NCI-H2029 (cell line): ENCODE data around the gene OR5F1.

Source experiments
- DNase-seq: peaks from one replicate; lab custom pipeline; 2025; lab: John Stamatoyannopoulos, UW

OR5F1 gene

GRCh38 chr11:55994525-55994924, at the start of gene OR5F1:
Gene OR5F1, minus strand, starts transcription at chr11:55994625. Its CDS starts 0 bp downstream, at chr11:55994625.
- DNase-seq: no peak

GRCh38 chr11:56027354-56027753, 32.9 kb upstream of the OR5F1 start, which contains the start of gene OR5AS1:
Gene OR5AS1, plus strand, starts transcription at chr11:56027654. Its CDS starts 2,765 bp downstream, at chr11:56030419.
- no peak for DNase-seq

- no peak for DNase-seq
Observed at GRCh38 chr11:56013805-56014204, 19.4 kb upstream of the OR5F1 start.

GRCh38 chr11:56010716-56011115, 16.3 kb upstream of the OR5F1 start:
- no peak for DNase-seq

- no peak for DNase-seq
Observed at GRCh38 chr11:55970935-55971334, 23.5 kb downstream of the OR5F1 start.

GRCh38 chr11:55969845-55970244, 24.6 kb downstream of the OR5F1 start, which contains the start of gene OR10AG1:
Gene OR10AG1, minus strand, starts transcription at chr11:55969945. Its CDS starts 38 bp downstream, at chr11:55969907.
- DNase-seq: no peak

- DNase-seq: no peak
Observed at GRCh38 chr11:55967914-55968313, 26.5 kb downstream of the OR5F1 start.

- no peak for DNase-seq
Observed at GRCh38 chr11:55966391-55966790, 28.0 kb downstream of the OR5F1 start.

- DNase-seq: no peak
Observed at GRCh38 chr11:55956521-55956920, 37.9 kb downstream of the OR5F1 start.

- no peak for DNase-seq
Observed at GRCh38 chr11:55949330-55949729, 45.1 kb downstream of the OR5F1 start.
